ENCODE results near the gene LNX1.

LNX1 gene

DNA sequence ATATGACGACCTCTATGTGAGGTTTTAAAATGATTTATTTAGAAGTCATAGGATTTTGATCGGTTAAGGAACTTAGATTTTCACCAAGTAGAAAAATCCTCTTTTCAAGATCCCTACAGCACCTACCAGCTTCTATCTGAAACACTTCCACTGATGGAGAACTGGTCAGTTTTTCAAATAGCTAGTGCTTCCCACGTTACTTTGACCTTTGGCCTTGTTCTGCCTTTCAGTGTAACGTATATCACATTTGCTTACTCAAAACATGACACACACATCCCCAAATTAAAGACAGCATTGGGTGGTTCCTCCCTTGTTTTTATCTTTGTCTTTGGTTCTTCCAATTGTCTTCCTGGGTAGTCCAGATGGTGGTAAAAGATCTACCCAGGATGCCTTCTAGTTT lies 6.6 kb downstream of the LNX1 start:
- no peak for ATAC-seq
- TF ChIP-seq CSDC2 (CRISPR knock-in tag; IDR thresholded peaks at IDR 0.05): no peak
- TF ChIP-seq RARB (CRISPR knock-in tag; IDR thresholded peaks at IDR 0.05): no peak
- TF ChIP-seq ESRRG (CRISPR knock-in tag; IDR thresholded peaks at IDR 0.05): no peak
- no peak for TF ChIP-seq TOX (CRISPR knock-in tag; IDR thresholded peaks at IDR 0.05; ENCODE audit: borderline replicate concordance)
- no peak for TF ChIP-seq ZNF8 (CRISPR knock-in tag; IDR thresholded peaks at IDR 0.05)
- TF ChIP-seq, protein P1, sequence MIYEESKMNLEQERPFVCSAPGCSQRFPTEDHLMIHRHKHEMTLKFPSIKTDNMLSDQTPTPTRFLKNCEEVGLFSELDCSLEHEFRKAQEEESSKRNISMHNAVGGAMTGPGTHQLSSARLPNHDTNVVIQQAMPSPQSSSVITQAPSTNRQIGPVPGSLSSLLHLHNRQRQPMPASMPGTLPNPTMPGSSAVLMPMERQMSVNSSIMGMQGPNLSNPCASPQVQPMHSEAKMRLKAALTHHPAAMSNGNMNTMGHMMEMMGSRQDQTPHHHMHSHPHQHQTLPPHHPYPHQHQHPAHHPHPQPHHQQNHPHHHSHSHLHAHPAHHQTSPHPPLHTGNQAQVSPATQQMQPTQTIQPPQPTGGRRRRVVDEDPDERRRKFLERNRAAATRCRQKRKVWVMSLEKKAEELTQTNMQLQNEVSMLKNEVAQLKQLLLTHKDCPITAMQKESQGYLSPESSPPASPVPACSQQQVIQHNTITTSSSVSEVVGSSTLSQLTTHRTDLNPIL (CRISPR knock-in tag; IDR thresholded peaks at IDR 0.05; ENCODE audit: low read depth): no peak
- no peak for TF ChIP-seq SNAI2 (CRISPR knock-in tag; IDR thresholded peaks at IDR 0.05)
- no peak for TF ChIP-seq ARNTL (CRISPR knock-in tag; IDR thresholded peaks at IDR 0.05; ENCODE audit: borderline replicate concordance, low read depth)
- no peak for TF ChIP-seq PPARA (CRISPR knock-in tag; IDR thresholded peaks at IDR 0.05; ENCODE audit: borderline replicate concordance)
- TF ChIP-seq GLIS3 (CRISPR knock-in tag; IDR thresholded peaks at IDR 0.05): no peak
- TF ChIP-seq ZNF70 (CRISPR knock-in tag; IDR thresholded peaks at IDR 0.05): no peak
- TF ChIP-seq, protein P2, sequence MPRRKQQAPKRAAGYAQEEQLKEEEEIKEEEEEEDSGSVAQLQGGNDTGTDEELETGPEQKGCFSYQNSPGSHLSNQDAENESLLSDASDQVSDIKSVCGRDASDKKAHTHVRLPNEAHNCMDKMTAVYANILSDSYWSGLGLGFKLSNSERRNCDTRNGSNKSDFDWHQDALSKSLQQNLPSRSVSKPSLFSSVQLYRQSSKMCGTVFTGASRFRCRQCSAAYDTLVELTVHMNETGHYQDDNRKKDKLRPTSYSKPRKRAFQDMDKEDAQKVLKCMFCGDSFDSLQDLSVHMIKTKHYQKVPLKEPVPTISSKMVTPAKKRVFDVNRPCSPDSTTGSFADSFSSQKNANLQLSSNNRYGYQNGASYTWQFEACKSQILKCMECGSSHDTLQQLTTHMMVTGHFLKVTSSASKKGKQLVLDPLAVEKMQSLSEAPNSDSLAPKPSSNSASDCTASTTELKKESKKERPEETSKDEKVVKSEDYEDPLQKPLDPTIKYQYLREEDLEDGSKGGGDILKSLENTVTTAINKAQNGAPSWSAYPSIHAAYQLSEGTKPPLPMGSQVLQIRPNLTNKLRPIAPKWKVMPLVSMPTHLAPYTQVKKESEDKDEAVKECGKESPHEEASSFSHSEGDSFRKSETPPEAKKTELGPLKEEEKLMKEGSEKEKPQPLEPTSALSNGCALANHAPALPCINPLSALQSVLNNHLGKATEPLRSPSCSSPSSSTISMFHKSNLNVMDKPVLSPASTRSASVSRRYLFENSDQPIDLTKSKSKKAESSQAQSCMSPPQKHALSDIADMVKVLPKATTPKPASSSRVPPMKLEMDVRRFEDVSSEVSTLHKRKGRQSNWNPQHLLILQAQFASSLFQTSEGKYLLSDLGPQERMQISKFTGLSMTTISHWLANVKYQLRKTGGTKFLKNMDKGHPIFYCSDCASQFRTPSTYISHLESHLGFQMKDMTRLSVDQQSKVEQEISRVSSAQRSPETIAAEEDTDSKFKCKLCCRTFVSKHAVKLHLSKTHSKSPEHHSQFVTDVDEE (CRISPR knock-in tag; IDR thresholded peaks at IDR 0.05): no peak
- no peak for TF ChIP-seq ZFP3 (CRISPR knock-in tag; IDR thresholded peaks at IDR 0.05)
- TF ChIP-seq, protein P3, sequence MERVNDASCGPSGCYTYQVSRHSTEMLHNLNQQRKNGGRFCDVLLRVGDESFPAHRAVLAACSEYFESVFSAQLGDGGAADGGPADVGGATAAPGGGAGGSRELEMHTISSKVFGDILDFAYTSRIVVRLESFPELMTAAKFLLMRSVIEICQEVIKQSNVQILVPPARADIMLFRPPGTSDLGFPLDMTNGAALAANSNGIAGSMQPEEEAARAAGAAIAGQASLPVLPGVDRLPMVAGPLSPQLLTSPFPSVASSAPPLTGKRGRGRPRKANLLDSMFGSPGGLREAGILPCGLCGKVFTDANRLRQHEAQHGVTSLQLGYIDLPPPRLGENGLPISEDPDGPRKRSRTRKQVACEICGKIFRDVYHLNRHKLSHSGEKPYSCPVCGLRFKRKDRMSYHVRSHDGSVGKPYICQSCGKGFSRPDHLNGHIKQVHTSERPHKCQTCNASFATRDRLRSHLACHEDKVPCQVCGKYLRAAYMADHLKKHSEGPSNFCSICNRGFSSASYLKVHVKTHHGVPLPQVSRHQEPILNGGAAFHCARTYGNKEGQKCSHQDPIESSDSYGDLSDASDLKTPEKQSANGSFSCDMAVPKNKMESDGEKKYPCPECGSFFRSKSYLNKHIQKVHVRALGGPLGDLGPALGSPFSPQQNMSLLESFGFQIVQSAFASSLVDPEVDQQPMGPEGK (CRISPR knock-in tag; IDR thresholded peaks at IDR 0.05; ENCODE audit: borderline replicate concordance): no peak
- TF ChIP-seq ISL1 (CRISPR knock-in tag; IDR thresholded peaks at IDR 0.05): no peak
- no peak for TF ChIP-seq TCF4 (CRISPR knock-in tag; IDR thresholded peaks at IDR 0.05; ENCODE audit: borderline replicate concordance)

DNA sequence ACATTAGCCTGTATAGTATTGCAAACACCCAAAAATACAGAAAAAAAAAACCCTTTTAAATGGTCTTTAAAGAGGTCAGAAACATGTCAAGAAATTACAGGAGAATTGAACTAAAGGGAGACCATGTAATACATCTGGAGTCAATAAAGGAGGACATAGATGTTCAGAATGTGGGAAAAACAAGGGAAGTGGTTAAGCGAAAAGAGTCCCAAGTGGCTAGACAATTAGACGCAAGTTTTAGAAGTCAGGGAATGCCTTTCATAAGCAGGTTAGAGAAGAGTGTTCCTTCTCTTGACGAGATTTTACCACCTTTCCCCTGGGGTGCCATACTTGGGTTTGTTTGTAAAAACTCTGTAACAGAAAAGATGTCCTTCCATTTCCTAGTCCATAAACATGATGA lies 7.8 kb downstream of the LNX1 start:
- no peak for ATAC-seq
- TF ChIP-seq CSDC2 (CRISPR knock-in tag; IDR thresholded peaks at IDR 0.05) (no peak), ZNF70 (CRISPR knock-in tag; IDR thresholded peaks at IDR 0.05) (no peak), OSR1 (CRISPR knock-in tag; IDR thresholded peaks at IDR 0.05) (no peak), ZFP30 (CRISPR knock-in tag; IDR thresholded peaks at IDR 0.05) (no peak), ESRRG (CRISPR knock-in tag; IDR thresholded peaks at IDR 0.05) (no peak), ZFP3 (CRISPR knock-in tag; IDR thresholded peaks at IDR 0.05) (no peak), TOX (CRISPR knock-in tag; IDR thresholded peaks at IDR 0.05; ENCODE audit: borderline replicate concordance) (no peak)

DNA sequence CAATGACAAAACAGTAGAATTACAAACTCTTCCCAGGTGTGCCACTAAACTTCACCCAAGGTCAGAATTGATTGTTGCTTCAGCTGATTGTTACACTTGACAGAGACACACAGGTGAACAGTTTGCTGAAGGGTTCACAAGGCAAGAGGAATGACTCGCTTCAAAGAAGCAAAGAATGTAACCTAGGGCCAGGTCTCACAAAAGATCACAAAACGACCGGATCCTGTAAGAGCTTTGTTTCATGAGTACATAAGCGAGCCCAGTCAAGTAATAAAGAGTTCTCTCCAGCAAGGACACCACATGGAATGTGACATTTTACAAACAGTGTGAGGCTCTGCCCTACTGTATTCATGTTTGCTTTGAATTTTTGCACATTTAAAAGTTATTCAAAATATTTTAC lies 9.1 kb downstream of the LNX1 start:
- no peak for ATAC-seq
- no peak for TF ChIP-seq ZNF565 (CRISPR knock-in tag; conservative IDR thresholded peaks at IDR 0.05; ENCODE audit: low read depth)
- no peak for TF ChIP-seq TOX (CRISPR knock-in tag; IDR thresholded peaks at IDR 0.05; ENCODE audit: borderline replicate concordance)
- no peak for TF ChIP-seq ZNF70 (CRISPR knock-in tag; IDR thresholded peaks at IDR 0.05)
- no peak for TF ChIP-seq ZFP30 (CRISPR knock-in tag; IDR thresholded peaks at IDR 0.05)
- no peak for TF ChIP-seq ESRRG (CRISPR knock-in tag; IDR thresholded peaks at IDR 0.05)
- no peak for TF ChIP-seq PPARA (CRISPR knock-in tag; IDR thresholded peaks at IDR 0.05; ENCODE audit: borderline replicate concordance)
- no peak for TF ChIP-seq ZNF8 (CRISPR knock-in tag; IDR thresholded peaks at IDR 0.05)
- TF ChIP-seq, protein P3 (CRISPR knock-in tag; IDR thresholded peaks at IDR 0.05; ENCODE audit: borderline replicate concordance): no peak

- no peak for ATAC-seq
- no peak for TF ChIP-seq POU6F1 (CRISPR knock-in tag; IDR thresholded peaks at IDR 0.05; ENCODE audit: borderline replicate concordance, low read depth)
- no peak for TF ChIP-seq ZC3H10 (CRISPR knock-in tag; IDR thresholded peaks at IDR 0.05)
- no peak for TF ChIP-seq ZFP30 (CRISPR knock-in tag; IDR thresholded peaks at IDR 0.05)
- TF ChIP-seq SNAI2 (CRISPR knock-in tag; IDR thresholded peaks at IDR 0.05): no peak
- TF ChIP-seq RARB (CRISPR knock-in tag; IDR thresholded peaks at IDR 0.05): no peak
- no peak for TF ChIP-seq TCF4 (CRISPR knock-in tag; IDR thresholded peaks at IDR 0.05; ENCODE audit: borderline replicate concordance)
- TF ChIP-seq TOX (CRISPR knock-in tag; IDR thresholded peaks at IDR 0.05; ENCODE audit: borderline replicate concordance): no peak
- TF ChIP-seq ZNF565 (CRISPR knock-in tag; conservative IDR thresholded peaks at IDR 0.05; ENCODE audit: low read depth): no peak
- TF ChIP-seq ZNF70 (CRISPR knock-in tag; IDR thresholded peaks at IDR 0.05): no peak
- TF ChIP-seq OSR1 (CRISPR knock-in tag; IDR thresholded peaks at IDR 0.05): no peak
- TF ChIP-seq ESRRG (CRISPR knock-in tag; IDR thresholded peaks at IDR 0.05): no peak
- TF ChIP-seq ISL1 (CRISPR knock-in tag; IDR thresholded peaks at IDR 0.05): no peak
- no peak for TF ChIP-seq GLIS3 (CRISPR knock-in tag; IDR thresholded peaks at IDR 0.05)
- TF ChIP-seq, protein P1 (CRISPR knock-in tag; IDR thresholded peaks at IDR 0.05; ENCODE audit: low read depth): no peak
- no peak for TF ChIP-seq ZFP3 (CRISPR knock-in tag; IDR thresholded peaks at IDR 0.05)
- no peak for TF ChIP-seq ARNTL (CRISPR knock-in tag; IDR thresholded peaks at IDR 0.05; ENCODE audit: borderline replicate concordance, low read depth)
- no peak for TF ChIP-seq PPARA (CRISPR knock-in tag; IDR thresholded peaks at IDR 0.05; ENCODE audit: borderline replicate concordance)
- TF ChIP-seq BACH2 (CRISPR knock-in tag; IDR thresholded peaks at IDR 0.05; ENCODE audit: borderline replicate concordance): no peak
Observed at GRCh38 chr4:53580274-53580673, 11.0 kb downstream of the LNX1 start.
